Upper lobe of right lung (tissue), 1 donor: ENCODE results near the gene IMPA2. TPM values are rescaled to one million over a fixed set of nuclear protein-coding genes. Genes with fewer than 3 reads are reported as not detected.

ENCODE experiments used
- ATAC-seq: fragments of 200-7000 bp; cut with Tn5 transposase; one replicate; pipeline ENCODE4 v1.9.1; 2020; ENCODE audit warnings: mild to moderate bottlenecking, moderate library complexity
- DNase-seq: peaks from one replicate; pipeline ENCODE4 v3.0.0-alpha.2; 2020
- H3K27ac ChIP-seq: fragments of 200-600 bp; one replicate; pipeline ENCODE4 v1.8.0; 2022
- H3K27me3 ChIP-seq: fragments of 200-600 bp; one replicate; pipeline ENCODE4 v1.8.0; 2022; ENCODE audit warnings: mild to moderate bottlenecking
- H3K36me3 ChIP-seq: fragments of 200-600 bp; one replicate; pipeline ENCODE4 v1.8.0; 2022
- H3K4me1 ChIP-seq: fragments of 200-600 bp; one replicate; pipeline ENCODE4 v1.8.0; 2022
- H3K4me3 ChIP-seq: fragments of 200-600 bp; one replicate; pipeline ENCODE4 v1.8.0; 2022; ENCODE audit warnings: mild to moderate bottlenecking
- H3K9me3 ChIP-seq: fragments of 200-600 bp; one replicate; pipeline ENCODE4 v1.8.0; 2022
- intact Hi-C: fragments of 100-400 bp; cut with DNase I; formaldehyde crosslinking; loops from one replicate; pipeline ENCODE4 v1.11.0; 2022
- total RNA-seq: library from RNA; stranded (reverse); fragmentation: NEBNext Ultra II Directional; extraction: Animal tissue kit (Norgen Biotek cat#: 25700); gene quantifications from one replicate; pipeline ENCODE4 v1.2.1, GENCODE V29; 2021
- TF ChIP-seq, protein P1 (sequence below): fragments of 200-600 bp; IDR thresholded peaks from one replicate; pipeline ENCODE4 v1.8.0; 2022; ENCODE audit warnings: antibody characterized with exemption
- donor health status: DM: no; HTN: yes; CAD: no; lungs with severe emphysema.

Gene IMPA2
- total RNA-seq, 1 donor from 2014 or later: 54.6 TPM

GRCh38 chr18:11976315-11977152, 4.8 kb upstream of the IMPA2 start:
- TF ChIP-seq, protein P1, sequence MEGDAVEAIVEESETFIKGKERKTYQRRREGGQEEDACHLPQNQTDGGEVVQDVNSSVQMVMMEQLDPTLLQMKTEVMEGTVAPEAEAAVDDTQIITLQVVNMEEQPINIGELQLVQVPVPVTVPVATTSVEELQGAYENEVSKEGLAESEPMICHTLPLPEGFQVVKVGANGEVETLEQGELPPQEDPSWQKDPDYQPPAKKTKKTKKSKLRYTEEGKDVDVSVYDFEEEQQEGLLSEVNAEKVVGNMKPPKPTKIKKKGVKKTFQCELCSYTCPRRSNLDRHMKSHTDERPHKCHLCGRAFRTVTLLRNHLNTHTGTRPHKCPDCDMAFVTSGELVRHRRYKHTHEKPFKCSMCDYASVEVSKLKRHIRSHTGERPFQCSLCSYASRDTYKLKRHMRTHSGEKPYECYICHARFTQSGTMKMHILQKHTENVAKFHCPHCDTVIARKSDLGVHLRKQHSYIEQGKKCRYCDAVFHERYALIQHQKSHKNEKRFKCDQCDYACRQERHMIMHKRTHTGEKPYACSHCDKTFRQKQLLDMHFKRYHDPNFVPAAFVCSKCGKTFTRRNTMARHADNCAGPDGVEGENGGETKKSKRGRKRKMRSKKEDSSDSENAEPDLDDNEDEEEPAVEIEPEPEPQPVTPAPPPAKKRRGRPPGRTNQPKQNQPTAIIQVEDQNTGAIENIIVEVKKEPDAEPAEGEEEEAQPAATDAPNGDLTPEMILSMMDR: no peak
- Histone ChIP-seq H3K4me3 (no peak overlapping the region), H3K4me1 (peaks cover 7% of the 10 kb centered on the region), H3K9me3 (no peaks in the 10 kb centered on the region), H3K36me3 (no peaks in the 10 kb centered on the region), H3K27me3 (no peaks in the 10 kb centered on the region), H3K27ac (no peak overlapping the region)
- intact Hi-C loops: no loop called here
- DNase-seq (no peak), ATAC-seq (no peak)

GRCh38 chr18:11977153-11977466, 4.2 kb upstream of the IMPA2 start:
- intact Hi-C loops: no loop called here
- TF ChIP-seq, protein P1: no peak
- DNase-seq: no peak
- peaks cover 11% of the 10 kb centered on the region for H3K4me1 ChIP-seq
- no peaks in the 10 kb centered on the region for H3K36me3 ChIP-seq
- no peak overlapping the region for H3K27ac ChIP-seq
- no peak overlapping the region for H3K4me3 ChIP-seq
- H3K27me3 ChIP-seq: no peaks in the 10 kb centered on the region
- H3K9me3 ChIP-seq: no peaks in the 10 kb centered on the region
- ATAC-seq: no peak

DNA sequence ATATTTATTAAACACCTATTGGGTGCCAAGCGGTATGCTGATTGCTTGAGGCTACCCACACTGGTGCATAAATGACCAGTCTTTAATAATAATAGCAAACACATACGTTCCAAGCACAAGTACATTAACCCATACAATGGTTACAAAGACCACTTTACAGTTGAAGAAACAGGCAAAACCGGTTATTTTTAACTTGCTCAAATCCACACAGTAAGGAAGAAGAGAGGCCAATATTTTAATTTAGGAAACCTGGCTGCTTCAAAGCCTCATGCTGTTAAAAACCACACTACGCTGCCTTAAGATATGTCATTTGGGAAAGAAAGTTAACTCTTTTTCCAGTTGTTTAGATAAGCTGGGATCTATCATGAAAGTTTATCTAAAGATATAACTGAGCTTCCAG, 2.4 kb upstream of the IMPA2 start:
- no peak for ATAC-seq
- TF ChIP-seq, protein P1: no peak
- DNase-seq: no peak
- intact Hi-C loops: no loop called here
- no peaks in the 10 kb centered on the region for H3K36me3 ChIP-seq
- H3K9me3 ChIP-seq: no peaks in the 10 kb centered on the region
- H3K27ac ChIP-seq: no peak overlapping the region
- peaks cover 27% of the 10 kb centered on the region for H3K4me1 ChIP-seq
- no peak overlapping the region for H3K4me3 ChIP-seq
- no peaks in the 10 kb centered on the region for H3K27me3 ChIP-seq

DNA sequence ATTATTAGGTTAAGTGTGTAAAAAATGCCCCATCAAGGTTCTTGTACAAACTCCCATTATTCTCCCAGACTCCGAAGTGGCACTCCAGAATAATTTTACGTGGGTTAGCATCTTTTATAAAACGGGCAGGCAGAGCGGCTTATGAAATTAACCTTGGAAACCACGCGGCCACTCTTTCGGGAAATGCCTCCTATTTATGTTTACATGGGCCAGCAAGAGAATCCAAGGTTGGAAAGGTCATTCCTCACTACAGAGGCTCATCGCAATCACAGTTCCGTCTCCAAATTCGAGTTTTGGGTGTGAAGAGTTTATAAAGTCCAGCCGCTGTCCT, 1.2 kb upstream of the IMPA2 start:
- TF ChIP-seq, protein P1: no peak
- H3K9me3 ChIP-seq: no peaks in the 10 kb centered on the region
- H3K4me3 ChIP-seq: peak overlapping the region; percentile 76
- peak overlapping the region; percentile 97 for H3K27ac ChIP-seq
- intact Hi-C loops: no loop called here
- peaks cover 27% of the 10 kb centered on the region for H3K4me1 ChIP-seq
- H3K36me3 ChIP-seq: no peaks in the 10 kb centered on the region
- H3K27me3 ChIP-seq: no peaks in the 10 kb centered on the region
- ATAC-seq (no peak), DNase-seq (no peak)

GRCh38 chr18:11980494-11981191, 664 bp upstream of the IMPA2 start:
- H3K4me1 ChIP-seq: peaks cover 27% of the 10 kb centered on the region
- intact Hi-C loops: no loop called here
- H3K4me3 ChIP-seq: peak overlapping the region; percentile 76
- peak; percentile 93 for ATAC-seq
- no peaks in the 10 kb centered on the region for H3K27me3 ChIP-seq
- H3K36me3 ChIP-seq: no peaks in the 10 kb centered on the region
- TF ChIP-seq, protein P1: no peak
- peak overlapping the region; percentile 97 for H3K27ac ChIP-seq
- H3K9me3 ChIP-seq: no peaks in the 10 kb centered on the region
- DNase-seq: peak; percentile 100
